ENCODE results near the gene GATAD2B.
"Not testable (repeated sequence)": the region's sequence is repeated elsewhere in the genome, so short reads cannot be mapped to it uniquely, and the experiment has no call there.

The GATAD2B gene

GRCh38 chr1:153842006-153842471, 80.7 kb downstream of the GATAD2B start:
- Histone ChIP-seq H3K79me2 (ENCODE audit: insufficient read depth, low read length) (peaks cover 54% of the 10 kb centered on the region), H3K9me3 (ENCODE audit: insufficient read depth, low read depth, low read length) (no peaks in the 10 kb centered on the region), H3K4me2 (ENCODE audit: low read depth, low read length, poor library complexity, severe bottlenecking) (no peak overlapping the region), H3K9ac (ENCODE audit: low read depth, low read length, poor library complexity, severe bottlenecking) (no peak overlapping the region), H3K36me3 (ENCODE audit: insufficient read depth, low read length) (no peaks in the 10 kb centered on the region; the same call in 1 of the 2 replicates), H3K27me3 (ENCODE audit: insufficient read depth, low read length, poor library complexity, severe bottlenecking) (no peaks in the 10 kb centered on the region), H3K4me1 (ENCODE audit: insufficient read depth, low read length, poor library complexity, severe bottlenecking) (no peaks in the 10 kb centered on the region), H3F3A (ENCODE audit: low read depth) (no peaks in the 10 kb centered on the region), H3K9me2 (replicated peaks; ENCODE audit: low read depth, low read length) (no peaks in the 10 kb centered on the region), H3K4me3 (ENCODE audit: low read length, poor library complexity, severe bottlenecking) (no peak overlapping the region), H4K20me1 (ENCODE audit: insufficient read depth, low read length, poor library complexity, severe bottlenecking) (peaks cover 30% of the 10 kb centered on the region), H2AFZ (ENCODE audit: low read length) (no peak overlapping the region)
- TF ChIP-seq EZH2phosphoT487 (IDR thresholded peaks at IDR 0.05; ENCODE audit: borderline replicate concordance) (no peak), CTCF (conservative IDR thresholded peaks at IDR 0.05; ENCODE audit: low read length) (no peak)

GRCh38 chr1:153841463-153841994, 81.2 kb downstream of the GATAD2B start:
- H3K9me3 ChIP-seq (ENCODE audit: insufficient read depth, low read depth, low read length), result no peaks in the 10 kb centered on the region
- H3K4me1 ChIP-seq (ENCODE audit: insufficient read depth, low read length, poor library complexity, severe bottlenecking), result no peaks in the 10 kb centered on the region
- H3K9ac ChIP-seq (ENCODE audit: low read depth, low read length, poor library complexity, severe bottlenecking), result no peak overlapping the region
- no peaks in the 10 kb centered on the region; the same call in 1 of the 2 replicates for H3K36me3 ChIP-seq (ENCODE audit: insufficient read depth, low read length)
- H3K9me2 ChIP-seq (replicated peaks; ENCODE audit: low read depth, low read length), result no peaks in the 10 kb centered on the region
- no peaks in the 10 kb centered on the region for H3K27me3 ChIP-seq (ENCODE audit: insufficient read depth, low read length, poor library complexity, severe bottlenecking)
- H3K79me2 ChIP-seq (ENCODE audit: insufficient read depth, low read length), result peaks cover 59% of the 10 kb centered on the region
- no peaks in the 10 kb centered on the region for H3F3A ChIP-seq (ENCODE audit: low read depth)
- peaks cover 36% of the 10 kb centered on the region for H4K20me1 ChIP-seq (ENCODE audit: insufficient read depth, low read length, poor library complexity, severe bottlenecking)
- no peak overlapping the region for H2AFZ ChIP-seq (ENCODE audit: low read length)
- TF ChIP-seq CTCF (conservative IDR thresholded peaks at IDR 0.05; ENCODE audit: low read length) (no peak), EZH2phosphoT487 (IDR thresholded peaks at IDR 0.05; ENCODE audit: borderline replicate concordance) (no peak)
- no peak overlapping the region for H3K4me3 ChIP-seq (ENCODE audit: low read length, poor library complexity, severe bottlenecking)
- H3K4me2 ChIP-seq (ENCODE audit: low read depth, low read length, poor library complexity, severe bottlenecking), result no peak overlapping the region

DNA sequence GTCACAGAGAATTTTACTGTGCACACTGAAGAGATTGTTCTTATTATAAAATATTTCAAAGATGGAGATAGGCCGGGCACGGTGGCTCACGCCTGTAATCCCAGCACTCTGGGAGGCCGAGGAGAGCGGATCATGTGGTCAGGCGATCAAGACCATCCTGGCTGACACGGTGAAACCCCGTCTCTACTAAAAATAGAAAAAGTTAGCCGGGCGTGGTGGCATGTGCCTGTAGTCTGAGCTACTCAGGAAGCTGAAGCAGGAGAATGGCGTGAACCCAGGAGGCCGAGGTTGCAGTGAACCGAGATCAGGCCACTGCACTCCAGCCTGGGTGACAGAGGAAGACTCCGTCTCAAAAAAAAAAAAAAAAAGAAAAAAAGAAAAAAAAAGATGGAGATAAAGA, 82.0 kb downstream of the GATAD2B start:
- not testable (repeated sequence) for H3K9ac ChIP-seq (ENCODE audit: low read depth, low read length, poor library complexity, severe bottlenecking); H3K9me3 ChIP-seq (ENCODE audit: insufficient read depth, low read depth, low read length); H3K4me3 ChIP-seq (ENCODE audit: low read length, poor library complexity, severe bottlenecking); H3K4me2 ChIP-seq (ENCODE audit: low read depth, low read length, poor library complexity, severe bottlenecking); H3K27me3 ChIP-seq (ENCODE audit: insufficient read depth, low read length, poor library complexity, severe bottlenecking); H3K4me1 ChIP-seq (ENCODE audit: insufficient read depth, low read length, poor library complexity, severe bottlenecking); H3F3A ChIP-seq (ENCODE audit: low read depth); H2AFZ ChIP-seq (ENCODE audit: low read length); H3K36me3 ChIP-seq (ENCODE audit: insufficient read depth, low read length); H3K9me2 ChIP-seq (replicated peaks; ENCODE audit: low read depth, low read length)
- Histone ChIP-seq H4K20me1 (ENCODE audit: insufficient read depth, low read length, poor library complexity, severe bottlenecking) (peaks cover 39% of the 10 kb centered on the region), H3K79me2 (ENCODE audit: insufficient read depth, low read length) (peaks cover 62% of the 10 kb centered on the region)

GRCh38 chr1:153833968-153834367, 88.8 kb downstream of the GATAD2B start:
- not testable (repeated sequence) for H2AFZ ChIP-seq (ENCODE audit: low read length); H3K4me2 ChIP-seq (ENCODE audit: low read depth, low read length, poor library complexity, severe bottlenecking); H3K9me2 ChIP-seq (replicated peaks; ENCODE audit: low read depth, low read length); H3K9me3 ChIP-seq (ENCODE audit: insufficient read depth, low read depth, low read length); H3F3A ChIP-seq (ENCODE audit: low read depth); H3K36me3 ChIP-seq (ENCODE audit: insufficient read depth, low read length); H3K27me3 ChIP-seq (ENCODE audit: insufficient read depth, low read length, poor library complexity, severe bottlenecking); H3K9ac ChIP-seq (ENCODE audit: low read depth, low read length, poor library complexity, severe bottlenecking); H3K4me1 ChIP-seq (ENCODE audit: insufficient read depth, low read length, poor library complexity, severe bottlenecking); H3K4me3 ChIP-seq (ENCODE audit: low read length, poor library complexity, severe bottlenecking)
- peaks cover 70% of the 10 kb centered on the region for H3K79me2 ChIP-seq (ENCODE audit: insufficient read depth, low read length)
- H4K20me1 ChIP-seq (ENCODE audit: insufficient read depth, low read length, poor library complexity, severe bottlenecking), result peaks cover 36% of the 10 kb centered on the region

Measured in Loucy (cell line).